ENCODE data around the gene MISFA. TPM values are rescaled to one million over a fixed set of nuclear protein-coding genes. Genes with fewer than 3 reads are reported as not detected.

Gene MISFA
- total RNA-seq: 10 to 100 TPM in 1 of 9 donors, 1 to 10 TPM in 8; 3.1 to 10.6 (median 7.8) TPM
- 10 to 100 TPM in 1 of 2 donors, under 1 TPM in 1; 0.93 to 11.1 TPM for polyA plus RNA-seq
- long read RNA-seq, donor 1, partial matches to known transcripts: 0 of 3 reads
- long read RNA-seq, donor 1, other reads (novel, unspliced or antisense): 3 of 3 reads
- long read RNA-seq, donor 2, partial matches to known transcripts: 0 of 2 reads
- long read RNA-seq, donor 2, other reads (novel, unspliced or antisense): 2 of 2 reads
- long read RNA-seq, donor 3, partial matches to known transcripts: 0 of 3 reads
- long read RNA-seq, donor 3, other reads (novel, unspliced or antisense): 3 of 3 reads

GRCh38 chr11:18599739-18600230 lies at the start of gene MISFA:
Gene MISFA (plus strand): TSS chr11:18599789. CDS start chr11:18599929, 140 bp downstream.
- H3K27ac ChIP-seq: peak within 1 kb of the TSS in 2 of 12 donors; percentile 39 to 56

GRCh38 chr11:18563090-18563730 lies 36.4 kb upstream of the MISFA start:
- WGBS, 4 donors: 90 to 94% (median 93%) methylated on average over 2 of the region's 2 CpGs
- H3K27ac ChIP-seq: no peak overlapping the region

More at GRCh38 chr11:18599739-18600230, at the start of gene MISFA:
- no peak within 1 kb of the TSS for H3K4me3 ChIP-seq
- H3K36me3 ChIP-seq: peaks cover 0 to 18% (median 0%) of the 10 kb centered on the region in 9 donors
- H3K4me1 ChIP-seq: peaks cover 0 to 17% (median 0%) of the 10 kb centered on the region in 12 donors
- intact Hi-C loops (cut with DNase I): no loop called here
- ATAC-seq (no peak), DNase-seq (no peak)
- TF ChIP-seq POLR2A (IDR thresholded peaks at IDR 0.05) (no peak), CTCF (IDR thresholded peaks at IDR 0.05) (no peak)
- no peaks in the 10 kb centered on the region for H3K9me3 ChIP-seq
- no peaks in the 10 kb centered on the region for H3K27me3 ChIP-seq
- 80 to 94% (median 86%) methylated on average over 7 of the region's 7 CpGs for WGBS, 4 donors

GRCh38 chr11:18564149-18564548 lies 35.4 kb upstream of the MISFA start:
- intact Hi-C loops (cut with DNase I): no loop called here
- no peaks in the 10 kb centered on the region for H3K4me1 ChIP-seq
- ATAC-seq (no peak), DNase-seq (no peak)
- H3K4me3 ChIP-seq: no peak overlapping the region
- no peaks in the 10 kb centered on the region for H3K27me3 ChIP-seq
- H3K36me3 ChIP-seq: peaks cover 0 to 97% (median 76%) of the 10 kb centered on the region in 9 donors
- H3K9me3 ChIP-seq: no peaks in the 10 kb centered on the region
- no peak for TF ChIP-seq CTCF (IDR thresholded peaks at IDR 0.05)
- no peak for TF ChIP-seq POLR2A (IDR thresholded peaks at IDR 0.05)
- no peak overlapping the region for H3K27ac ChIP-seq

More at GRCh38 chr11:18563090-18563730, 36.4 kb upstream of the MISFA start:
- intact Hi-C loops (cut with DNase I): no loop called here
- Histone ChIP-seq H3K27me3 (no peaks in the 10 kb centered on the region), H3K4me3 (no peak overlapping the region), H3K9me3 (no peaks in the 10 kb centered on the region), H3K36me3 (peaks cover 0 to 97% (median 79%) of the 10 kb centered on the region in 9 donors), H3K4me1 (no peaks in the 10 kb centered on the region)
- TF ChIP-seq POLR2A (IDR thresholded peaks at IDR 0.05) (no peak), CTCF (IDR thresholded peaks at IDR 0.05) (no peak)
- DNase-seq: no peak
- ATAC-seq: no peak

- intact Hi-C loops (cut with DNase I): no loop called here
- TF ChIP-seq CTCF (IDR thresholded peaks at IDR 0.05) (no peak), POLR2A (IDR thresholded peaks at IDR 0.05) (no peak)
- Histone ChIP-seq H3K4me3 (no peak overlapping the region), H3K36me3 (peaks cover 0 to 99% (median 78%) of the 10 kb centered on the region in 9 donors), H3K9me3 (no peaks in the 10 kb centered on the region), H3K27me3 (no peaks in the 10 kb centered on the region), H3K4me1 (no peaks in the 10 kb centered on the region), H3K27ac (no peak overlapping the region)
- DNase-seq (no peak), ATAC-seq (no peak)
Observed at GRCh38 chr11:18566406-18566805, 33.2 kb upstream of the MISFA start.
